HepG2 (cell line): Measurements from ENCODE around the gene GALNT10. TPM values are rescaled to one million over a fixed set of nuclear protein-coding genes. Genes with fewer than 3 reads are reported as not detected.

Experiments
- ATAC-seq: fragments of 200-7000 bp; cut with Tn5 transposase; 3 replicates; pipeline ENCODE4 v1.9.1; 2020; ENCODE audit warnings: mild to moderate bottlenecking, moderate library complexity
- BruUV-seq: library from RNA; stranded (reverse); fragments of 400-500 nt; replicated peaks from 2 replicates; lab custom pipeline; 2021; lab: Mats Ljungman, UMichigan
- CTCF ChIA-PET: fragments of 300-600 bp; formaldehyde crosslinking; extraction: SDS; loops from one replicate; lab custom pipeline; 2021; ENCODE audit warnings: low total read pairs, inconsistent platforms, low intra/inter-chr PET ratio; lab: Yijun Ruan, JAX
- POLR2A ChIA-PET: fragments of 350-600 bp; sonication (Branson Sonifier 250); formaldehyde crosslinking; loops from one replicate; lab custom pipeline; 2020; ENCODE audit warnings: antibody characterized with exemption, inconsistent platforms; lab: Yijun Ruan, JAX
- DNase-seq: peaks from one replicate; pipeline ENCODE4 v3.0.0-alpha.2; 2015; ENCODE audit warnings: low spot score
- FAIRE-seq: peaks from 3 replicates; lab custom pipeline; 2011; peaks lifted over from hg19 to GRCh38; lab: Jason Lieb, UNC
- H2AFZ ChIP-seq: one replicate; pipeline ENCODE4 v1.6.1; 2011; ENCODE audit warnings: low read length, inconsistent platforms
- H3K27ac ChIP-seq: fragments of 300-600 bp; 3 replicates; pipeline ENCODE4 v1.8.0; 2011; ENCODE audit warnings: mixed run types, mild to moderate bottlenecking, mixed read lengths, low read length, inconsistent platforms; ENCODE audit not compliant: insufficient read depth; ENCODE audit errors: extremely low read length
- H3K27me3 ChIP-seq, 2 experiments: fragments of 200-600 bp in 1 of 2; 2 replicates in 1 of 2; 3 replicates in 1 of 2; pipeline versions ENCODE4 v1.6.0 to v1.8.0; 2011; ENCODE audit warnings: low read length in 2 of 2, mild to moderate bottlenecking in 2 of 2, moderate library complexity in 2 of 2, inconsistent platforms in 1 of 2; ENCODE audit not compliant: insufficient read depth in 2 of 2, control insufficient read depth in 1 of 2
- H3K36me3 ChIP-seq, 2 experiments: fragments of 200-600 bp in 1 of 2; replicated peaks in 1 of 2; 2 replicates in 1 of 2; 3 replicates in 1 of 2; pipeline versions ENCODE4 v1.5.1 to v1.8.0; 2011; ENCODE audit warnings: low read length in 2 of 2, inconsistent platforms in 1 of 2; ENCODE audit not compliant: insufficient read depth in 2 of 2, control insufficient read depth in 1 of 2
- H3K4me1 ChIP-seq: 2 replicates; pipeline ENCODE4 v1.5.1; 2012; ENCODE audit warnings: low read length, inconsistent platforms; ENCODE audit not compliant: insufficient read depth
- H3K4me2 ChIP-seq: 2 replicates; pipeline ENCODE4 v1.6.0; 2011; ENCODE audit warnings: low read depth, low read length, inconsistent platforms
- H3K4me3 ChIP-seq, 3 experiments: fragments of 200-600 bp in 1 of 3; sonication (generic), shearing (Covaris generic) in 1 of 3; replicated peaks in 1 of 3; 2 replicates each; pipeline ENCODE4 v1.5.1; 2011 to 2016; ENCODE audit warnings: low read length in 3 of 3, inconsistent platforms in 2 of 3, low read depth in 2 of 3, mild to moderate bottlenecking in 2 of 3, control low read depth in 1 of 3, mixed read lengths in 1 of 3; ENCODE audit not compliant: insufficient read depth in 1 of 3
- H3K79me2 ChIP-seq: one replicate; pipeline ENCODE4 v1.6.1; 2011; ENCODE audit warnings: low read length, inconsistent platforms; ENCODE audit not compliant: insufficient read depth
- H3K9ac ChIP-seq: 2 replicates; pipeline ENCODE4 v1.6.0; 2011; ENCODE audit warnings: mild to moderate bottlenecking, low read depth, low read length, inconsistent platforms; ENCODE audit not compliant: insufficient read depth
- H3K9me3 ChIP-seq: 2 replicates; pipeline ENCODE4 v1.5.1; 2012; ENCODE audit warnings: mild to moderate bottlenecking, low read length
- H4K20me1 ChIP-seq: 2 replicates; pipeline ENCODE4 v1.6.0; 2011; ENCODE audit warnings: inconsistent platforms, mild to moderate bottlenecking, low read length, moderate library complexity; ENCODE audit not compliant: insufficient read depth
- ELF1 ChIP-seq: sonication (generic); formaldehyde crosslinking; IDR thresholded peaks from 2 replicates; pipeline ENCODE4 v1.4.0; 2020; ENCODE audit warnings: missing genetic modification reagents
- HINFP ChIP-seq: sonication (generic); formaldehyde crosslinking; IDR thresholded peaks from 2 replicates; pipeline ENCODE4 v1.4.0; 2020; ENCODE audit warnings: low read depth, mild to moderate bottlenecking, missing genetic modification reagents
- NFIC ChIP-seq: IDR thresholded peaks from 2 replicates; pipeline ENCODE4 v1.6.1; 2012; ENCODE audit warnings: mild to moderate bottlenecking, low read length, inconsistent platforms
- NRL ChIP-seq: sonication (generic); formaldehyde crosslinking; IDR thresholded peaks from 2 replicates; pipeline ENCODE4 v1.5.0; 2020; ENCODE audit warnings: missing genetic modification reagents, mild to moderate bottlenecking, moderate library complexity, borderline replicate concordance
- PRPF4 ChIP-seq: fragments of 200-400 bp; formaldehyde crosslinking; IDR thresholded peaks from 2 replicates; pipeline ENCODE4 v1.6.1; 2016; ENCODE audit warnings: low read length, low read depth; ENCODE audit not compliant: poor library complexity, severe bottlenecking
- RBM39 ChIP-seq: fragments of 200-400 bp; formaldehyde crosslinking; IDR thresholded peaks from one replicate; pipeline ENCODE4 v1.6.1; 2018; ENCODE audit warnings: antibody characterized with exemption, mild to moderate bottlenecking, low read depth, low read length; ENCODE audit not compliant: poor library complexity, severe bottlenecking
- RFX5 ChIP-seq: IDR thresholded peaks from 2 replicates; pipeline ENCODE4 v1.6.1; 2011; ENCODE audit warnings: low read depth, low read length, improper control_type of control experiment
- TBX3 ChIP-seq: fragments of 450-650 bp; IDR thresholded peaks from 2 replicates; pipeline ENCODE4 v1.6.1; 2017; ENCODE audit warnings: antibody characterized with exemption, mild to moderate bottlenecking, inconsistent platforms, borderline replicate concordance
- WIZ ChIP-seq: sonication (generic); formaldehyde crosslinking; IDR thresholded peaks from 2 replicates; pipeline ENCODE4 v1.5.1; 2020; ENCODE audit warnings: mild to moderate bottlenecking, missing genetic modification reagents
- ZNF24 ChIP-seq: fragments of 450-650 bp; IDR thresholded peaks from 2 replicates; pipeline ENCODE4 v1.6.1; 2017; ENCODE audit warnings: antibody characterized with exemption, mild to moderate bottlenecking
- ZNF251 ChIP-seq: sonication (generic); formaldehyde crosslinking; IDR thresholded peaks from 2 replicates; pipeline ENCODE4 v1.9.0; 2021; ENCODE audit warnings: mild to moderate bottlenecking, missing genetic modification reagents
- ZNF33A ChIP-seq: sonication (generic); formaldehyde crosslinking; IDR thresholded peaks from 2 replicates; pipeline ENCODE4 v1.5.1; 2020; ENCODE audit warnings: missing genetic modification reagents, mild to moderate bottlenecking, moderate library complexity, borderline replicate concordance
- ZNF484 ChIP-seq: sonication (generic); formaldehyde crosslinking; IDR thresholded peaks from 2 replicates; pipeline ENCODE4 v1.5.1; 2020; ENCODE audit warnings: mild to moderate bottlenecking, low read depth, missing genetic modification reagents, borderline replicate concordance
- ZNF761 ChIP-seq: sonication (generic); formaldehyde crosslinking; conservative IDR thresholded peaks from 2 replicates; pipeline ENCODE4 v1.4.0; 2020; ENCODE audit warnings: mild to moderate bottlenecking, missing genetic modification reagents
- ZSCAN25 ChIP-seq: sonication (generic); formaldehyde crosslinking; IDR thresholded peaks from 2 replicates; pipeline ENCODE4 v1.8.0; 2022; ENCODE audit warnings: mild to moderate bottlenecking, missing genetic modification reagents
- WGBS: methylation state at CpG from one replicate; pipeline ENCODE4 v1.1.6; 2017; ENCODE audit warnings: low lambda C conversion rate; 5-methylcytosine and 5-hydroxymethylcytosine counted together
- in situ Hi-C: cut with HindIII; loops from 2 replicates; pipeline ENCODE4 v1.10.0; 2017; ENCODE audit warnings: low pct_unique_long_range_greater_than_20kb; ENCODE audit not compliant: extremely low pct_ligation_motif_present
- intact Hi-C: fragments of 100-400 bp; cut with micrococcal nuclease; formaldehyde crosslinking; loops from one replicate; pipeline ENCODE4 v1.10.0; 2022; ENCODE audit not compliant: unreplicated experiment
- polyA plus RNA-seq, 8 experiments: library from polyadenylated mRNA; depleted of rRNA in 3 of 8; stranded (reverse) in 7 of 8; unstranded in 1 of 8; fragments of >200 nt; fragmentation: Illumina TruSeq in 4 of 8; extraction: Trizol in 4 of 8; gene quantifications; 2 replicates each; pipeline versions ENCODE4 v1.2.1 to v1.2.3, GENCODE V29; 2011 to 2016; ENCODE audit warnings: low read depth in 4 of 8, missing spikeins in 1 of 8, mixed read lengths in 1 of 8; ENCODE audit not compliant: insufficient read depth in 1 of 8
- total RNA-seq, 5 experiments: library from RNA; depleted of rRNA; stranded (reverse); fragments of >200 nt; fragmentation: Illumina TruSeq; extraction: Trizol; gene quantifications; 2 replicates each; pipeline ENCODE4 v1.2.3, GENCODE V29; 2016; ENCODE audit warnings: low read depth in 1 of 5
- TF ChIP-seq, protein P1 (sequence below): sonication (generic); formaldehyde crosslinking; IDR thresholded peaks from 2 replicates; pipeline ENCODE4 v1.4.0; 2020; ENCODE audit warnings: mild to moderate bottlenecking, missing genetic modification reagents
- TF ChIP-seq, protein P2 (sequence below): sonication (generic); formaldehyde crosslinking; IDR thresholded peaks from 2 replicates; pipeline ENCODE4 v1.8.0; 2022; ENCODE audit warnings: missing genetic modification reagents, mild to moderate bottlenecking, moderate library complexity, borderline replicate concordance

The GALNT10 gene
- total and polyA plus RNA-seq, 2 of the 13 experiments (the other 11 are each of a cell fraction or from before 2014, with no cell fraction given), result 8.1 to 11.2 TPM

DNA sequence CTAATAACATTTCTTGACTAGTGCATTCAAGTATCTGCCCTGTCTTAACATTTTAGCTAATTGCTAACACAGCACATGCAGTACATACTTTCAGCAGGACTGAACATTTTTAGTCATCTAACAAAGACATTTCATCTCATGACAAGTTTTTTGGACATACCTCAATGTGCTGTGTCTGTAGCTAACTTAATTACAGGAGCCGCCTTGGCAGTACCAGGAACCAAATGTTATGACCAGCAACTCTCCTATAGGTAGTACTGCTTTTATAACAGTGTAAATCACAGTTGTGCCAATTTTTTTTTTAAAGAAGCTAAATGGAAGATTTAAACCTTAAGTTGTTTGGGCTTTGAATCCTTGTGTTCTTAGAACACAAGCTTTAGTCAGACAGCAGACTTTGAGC, 155.9 kb downstream of the GALNT10 start:
- Histone ChIP-seq H3K79me2 (no peaks in the 10 kb centered on the region), H3K4me1 (peaks cover 22% of the 10 kb centered on the region), H3K9ac (no peak overlapping the region), H3K9me3 (no peaks in the 10 kb centered on the region), H3K36me3 (no peaks in the 10 kb centered on the region), H3K27ac (no peak overlapping the region), H4K20me1 (no peaks in the 10 kb centered on the region), H3K27me3 (no peaks in the 10 kb centered on the region), H3K4me3 (no peak overlapping the region), H2AFZ (no peak overlapping the region), H3K4me2 (no peak overlapping the region)
- no peak for ATAC-seq
- DNase-seq, result no peak
- CTCF ChIA-PET, result no interaction called here
- BruUV-seq, result no TSS peak
- in situ Hi-C loops, result no loop called here
- no peak for FAIRE-seq
- intact Hi-C loops, result no loop called here
- POLR2A ChIA-PET, result no interaction called here
- no peak for TF ChIP-seq HINFP (CRISPR knock-in tag)
- TF ChIP-seq PRPF4, result no peak
- no peak for TF ChIP-seq ZSCAN25 (CRISPR knock-in tag)
- no peak for TF ChIP-seq ZNF24
- TF ChIP-seq, protein P1, sequence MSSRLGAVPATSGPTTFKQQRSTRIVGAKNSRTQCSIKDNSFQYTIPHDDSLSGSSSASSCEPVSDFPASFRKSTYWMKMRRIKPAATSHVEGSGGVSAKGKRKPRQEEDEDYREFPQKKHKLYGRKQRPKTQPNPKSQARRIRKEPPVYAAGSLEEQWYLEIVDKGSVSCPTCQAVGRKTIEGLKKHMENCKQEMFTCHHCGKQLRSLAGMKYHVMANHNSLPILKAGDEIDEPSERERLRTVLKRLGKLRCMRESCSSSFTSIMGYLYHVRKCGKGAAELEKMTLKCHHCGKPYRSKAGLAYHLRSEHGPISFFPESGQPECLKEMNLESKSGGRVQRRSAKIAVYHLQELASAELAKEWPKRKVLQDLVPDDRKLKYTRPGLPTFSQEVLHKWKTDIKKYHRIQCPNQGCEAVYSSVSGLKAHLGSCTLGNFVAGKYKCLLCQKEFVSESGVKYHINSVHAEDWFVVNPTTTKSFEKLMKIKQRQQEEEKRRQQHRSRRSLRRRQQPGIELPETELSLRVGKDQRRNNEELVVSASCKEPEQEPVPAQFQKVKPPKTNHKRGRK (CRISPR knock-in tag), result no peak
- TF ChIP-seq RBM39, result no peak
- no peak for TF ChIP-seq NFIC
- TF ChIP-seq, protein P2, sequence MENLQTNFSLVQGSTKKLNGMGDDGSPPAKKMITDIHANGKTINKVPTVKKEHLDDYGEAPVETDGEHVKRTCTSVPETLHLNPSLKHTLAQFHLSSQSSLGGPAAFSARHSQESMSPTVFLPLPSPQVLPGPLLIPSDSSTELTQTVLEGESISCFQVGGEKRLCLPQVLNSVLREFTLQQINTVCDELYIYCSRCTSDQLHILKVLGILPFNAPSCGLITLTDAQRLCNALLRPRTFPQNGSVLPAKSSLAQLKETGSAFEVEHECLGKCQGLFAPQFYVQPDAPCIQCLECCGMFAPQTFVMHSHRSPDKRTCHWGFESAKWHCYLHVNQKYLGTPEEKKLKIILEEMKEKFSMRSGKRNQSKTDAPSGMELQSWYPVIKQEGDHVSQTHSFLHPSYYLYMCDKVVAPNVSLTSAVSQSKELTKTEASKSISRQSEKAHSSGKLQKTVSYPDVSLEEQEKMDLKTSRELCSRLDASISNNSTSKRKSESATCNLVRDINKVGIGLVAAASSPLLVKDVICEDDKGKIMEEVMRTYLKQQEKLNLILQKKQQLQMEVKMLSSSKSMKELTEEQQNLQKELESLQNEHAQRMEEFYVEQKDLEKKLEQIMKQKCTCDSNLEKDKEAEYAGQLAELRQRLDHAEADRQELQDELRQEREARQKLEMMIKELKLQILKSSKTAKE (CRISPR knock-in tag), result no peak
- no peak for TF ChIP-seq ZNF251 (CRISPR knock-in tag)
- TF ChIP-seq NRL (CRISPR knock-in tag), result no peak
- no peak for TF ChIP-seq ZNF761 (CRISPR knock-in tag)
- no peak for TF ChIP-seq WIZ
- no peak for TF ChIP-seq ELF1 (CRISPR knock-in tag)
- no peak for TF ChIP-seq TBX3
- no peak for TF ChIP-seq RFX5
- TF ChIP-seq ZNF33A, result no peak
- no peak for TF ChIP-seq ZNF484 (CRISPR knock-in tag)
- 100% methylated on average over 1 of the region's 1 CpG for WGBS
